Bronchial epithelial cell (primary cell): ENCODE data around the gene ARHGAP15. TPM values are rescaled to one million over a fixed set of nuclear protein-coding genes. Genes with fewer than 3 reads are reported as not detected.

Source experiments
- DNase-seq: peaks from one replicate; pipeline ENCODE4 v3.0.0-alpha.2; 2010; ENCODE audit warnings: low read depth
- FAIRE-seq: peaks from 2 replicates; lab custom pipeline; 2011; peaks lifted over from hg19 to GRCh38; lab: Jason Lieb, UNC
- H3K27me3 ChIP-seq: 2 replicates; pipeline ENCODE4 v1.5.1; 2011; ENCODE audit warnings: low read length; ENCODE audit not compliant: control insufficient read depth, insufficient read depth
- H3K36me3 ChIP-seq: 2 replicates; pipeline ENCODE4 v1.5.1; 2011; ENCODE audit warnings: low read length; ENCODE audit not compliant: control insufficient read depth, insufficient read depth
- H3K4me3 ChIP-seq: 2 replicates; pipeline ENCODE4 v1.5.1; 2011; ENCODE audit warnings: mild to moderate bottlenecking, low read depth, low read length, control low read depth
- CTCF ChIP-seq: IDR thresholded peaks from 2 replicates; pipeline ENCODE4 v1.5.1; 2011; ENCODE audit warnings: mild to moderate bottlenecking, moderate library complexity, low read length, control low read depth, inconsistent platforms; ENCODE audit not compliant: insufficient read depth, severe bottlenecking
- total RNA-seq: library from RNA; depleted of rRNA; stranded (reverse); fragments of >200 nt; gene quantifications from 2 replicates; pipeline ENCODE4 v1.2.1, GENCODE V29; 2014

ARHGAP15 gene
- total RNA-seq, 1 donor from 2014 or later = not detected

DNA sequence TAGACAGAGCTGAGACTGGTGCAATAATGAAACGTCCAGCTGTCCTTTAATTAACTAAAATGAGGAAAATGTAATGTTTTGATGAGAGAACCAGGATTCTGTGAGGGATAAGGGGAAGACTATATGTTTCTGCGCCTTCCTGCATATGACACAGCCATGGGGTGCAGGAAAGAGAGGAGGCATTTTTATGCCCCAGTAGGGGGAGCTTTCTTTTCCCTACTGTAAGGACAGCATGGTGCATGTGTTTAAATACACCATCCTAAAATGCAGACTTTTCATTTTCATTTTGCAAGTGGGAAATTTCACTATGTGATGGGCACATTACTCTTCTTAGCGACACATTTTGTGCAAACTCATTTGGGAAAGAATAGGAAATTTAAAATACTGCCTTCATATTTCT is 446.1 kb downstream of the ARHGAP15 start:
- FAIRE-seq = no peak
- peak; percentile 65 for TF ChIP-seq CTCF
- H3K27me3 ChIP-seq = peaks cover 2% of the 10 kb centered on the region
- no peak overlapping the region for H3K4me3 ChIP-seq
- DNase-seq = peak; percentile 36
- H3K36me3 ChIP-seq = no peaks in the 10 kb centered on the region

GRCh38 chr2:143577489-143577888 is 448.3 kb downstream of the ARHGAP15 start:
- TF ChIP-seq CTCF = no peak
- Histone ChIP-seq H3K4me3 (no peak overlapping the region), H3K36me3 (no peaks in the 10 kb centered on the region), H3K27me3 (no peaks in the 10 kb centered on the region)
- FAIRE-seq (no peak), DNase-seq (no peak)

DNA sequence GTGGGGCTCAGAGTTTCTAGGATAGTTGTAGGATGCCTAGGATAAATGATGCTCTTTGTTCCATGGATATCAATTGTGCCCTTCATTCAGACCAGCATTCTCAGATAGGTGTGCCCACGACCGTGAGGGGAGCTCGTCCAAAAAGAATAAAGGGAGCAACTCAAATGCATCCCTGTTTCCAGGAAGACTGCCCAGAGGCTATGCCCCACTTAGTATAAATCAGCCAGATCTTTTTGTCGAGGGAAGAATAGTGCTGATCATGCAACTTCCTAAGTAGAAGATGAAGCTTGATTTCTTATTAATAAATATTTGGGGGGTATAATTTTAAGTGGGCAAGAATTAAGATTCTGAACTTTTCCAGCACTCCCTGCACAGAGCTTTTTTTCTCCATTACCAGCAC is 450.2 kb downstream of the ARHGAP15 start:
- Histone ChIP-seq H3K27me3 (peaks cover 2% of the 10 kb centered on the region), H3K36me3 (no peaks in the 10 kb centered on the region), H3K4me3 (no peak overlapping the region)
- FAIRE-seq (no peak), DNase-seq (no peak)
- no peak for TF ChIP-seq CTCF

- H3K27me3 ChIP-seq = peaks cover 2% of the 10 kb centered on the region
- H3K36me3 ChIP-seq = no peaks in the 10 kb centered on the region
- no peak for TF ChIP-seq CTCF
- FAIRE-seq = no peak
- H3K4me3 ChIP-seq = no peak overlapping the region
- no peak for DNase-seq
Observed at GRCh38 chr2:143581134-143581533, 451.9 kb downstream of the ARHGAP15 start.

DNA sequence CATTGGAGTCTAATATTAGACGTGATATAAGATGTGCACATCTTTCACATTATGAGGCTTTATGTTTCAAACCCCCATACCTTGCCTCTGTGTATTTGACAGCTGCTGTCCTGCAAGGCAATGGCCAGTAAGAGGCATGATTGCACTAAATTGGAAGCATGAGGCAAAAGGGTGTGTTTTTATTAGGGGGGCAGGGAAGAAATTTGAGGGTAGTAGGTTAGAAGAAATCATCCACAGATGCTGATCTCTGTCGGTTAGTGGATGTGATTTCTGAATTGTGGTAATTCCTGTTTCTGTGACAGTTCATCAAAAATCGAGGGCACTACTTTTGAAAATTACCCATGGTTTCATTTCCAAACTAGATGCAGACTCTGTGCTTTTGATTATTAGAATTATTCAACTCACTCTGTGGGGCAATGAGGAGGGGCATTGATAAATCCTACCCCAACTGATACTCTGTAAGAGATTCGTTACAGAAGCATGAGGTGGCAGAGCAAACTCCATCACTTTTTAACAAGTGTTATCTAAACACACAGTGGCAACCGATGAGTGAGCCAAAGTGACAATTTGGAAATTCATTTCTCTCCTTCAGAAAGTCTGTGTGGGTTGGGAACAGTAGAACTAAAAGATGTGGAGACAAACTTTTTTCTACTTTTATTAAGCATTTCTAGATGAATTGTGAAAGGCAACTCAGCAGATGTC is 453.0 kb downstream of the ARHGAP15 start:
- TF ChIP-seq CTCF = no peak
- Histone ChIP-seq H3K4me3 (no peak overlapping the region), H3K27me3 (peaks cover 2% of the 10 kb centered on the region), H3K36me3 (no peaks in the 10 kb centered on the region)
- DNase-seq (no peak), FAIRE-seq (no peak)

GRCh38 chr2:143584936-143585335 is 455.7 kb downstream of the ARHGAP15 start:
- Histone ChIP-seq H3K36me3 (no peaks in the 10 kb centered on the region), H3K27me3 (peaks cover 2% of the 10 kb centered on the region), H3K4me3 (no peak overlapping the region)
- DNase-seq (no peak), FAIRE-seq (no peak)
- TF ChIP-seq CTCF = no peak
